Measurements from ENCODE around the gene TMEM225B.
"Not testable (repeated sequence)": the region's sequence is repeated elsewhere in the genome, so short reads cannot be mapped to it uniquely, and the experiment has no call there.

TMEM225B gene

GRCh38 chr7:99576251-99576650, 21.8 kb upstream of the TMEM225B start:
- no peak for FAIRE-seq
- DNase-seq (ENCODE audit: insufficient read length, low spot score), result no peak

- FAIRE-seq (no peak), DNase-seq (ENCODE audit: insufficient read length, low spot score) (no peak)
These were observed 18.6 kb upstream of the TMEM225B start for GRCh38 chr7:99579281-99579955.

- no peak for FAIRE-seq
These were observed 17.9 kb upstream of the TMEM225B start for GRCh38 chr7:99579956-99580777.

GRCh38 chr7:99580778-99581332, 17.2 kb upstream of the TMEM225B start:
- FAIRE-seq; DNase-seq (ENCODE audit: insufficient read length, low spot score): not testable (repeated sequence)

More at GRCh38 chr7:99579956-99580777, 17.9 kb upstream of the TMEM225B start:
- DNase-seq (ENCODE audit: insufficient read length, low spot score), result no peak

- FAIRE-seq (no peak), DNase-seq (ENCODE audit: insufficient read length, low spot score) (no peak)
These were observed 9.2 kb upstream of the TMEM225B start for GRCh38 chr7:99588868-99589267.

- no peak for FAIRE-seq
- no peak for DNase-seq (ENCODE audit: insufficient read length, low spot score)
These were observed 2.9 kb upstream of the TMEM225B start for GRCh38 chr7:99594948-99595745.

GRCh38 chr7:99596408-99596955, 1.6 kb upstream of the TMEM225B start:
- DNase-seq (ENCODE audit: insufficient read length, low spot score) (no peak), FAIRE-seq (no peak)

GRCh38 chr7:99599836-99600235, 1.8 kb downstream of the TMEM225B start:
- no peak for FAIRE-seq

GRCh38 chr7:99601656-99602310, 3.7 kb downstream of the TMEM225B start:
- DNase-seq (ENCODE audit: insufficient read length, low spot score) (no peak), FAIRE-seq (no peak)

More at GRCh38 chr7:99599836-99600235, 1.8 kb downstream of the TMEM225B start:
- no peak for DNase-seq (ENCODE audit: insufficient read length, low spot score)

- DNase-seq (ENCODE audit: insufficient read length, low spot score) (no peak), FAIRE-seq (no peak)
These were observed 7.5 kb downstream of the TMEM225B start for GRCh38 chr7:99605527-99605926.

GRCh38 chr7:99606531-99606930, 8.5 kb downstream of the TMEM225B start:
- DNase-seq (ENCODE audit: insufficient read length, low spot score) (no peak), FAIRE-seq (no peak)

- DNase-seq (ENCODE audit: insufficient read length, low spot score) (no peak), FAIRE-seq (no peak)
These were observed 9.5 kb downstream of the TMEM225B start for GRCh38 chr7:99607548-99607947.

GRCh38 chr7:99614495-99614894, 16.4 kb downstream of the TMEM225B start:
- DNase-seq (ENCODE audit: insufficient read length, low spot score) (no peak), FAIRE-seq (no peak)

GRCh38 chr7:99615989-99616358, 17.9 kb downstream of the TMEM225B start:
- FAIRE-seq (no peak), DNase-seq (ENCODE audit: insufficient read length, low spot score) (no peak)

GRCh38 chr7:99616359-99617191, 18.5 kb downstream of the TMEM225B start, which contains the start of gene ZSCAN25:
Gene ZSCAN25 (plus strand): TSS chr7:99616946. CDS start chr7:99619607, 2,661 bp downstream.
- FAIRE-seq, result peak; percentile 90

GRCh38 chr7:99617192-99617781, 19.2 kb downstream of the TMEM225B start:
- no peak for FAIRE-seq
- DNase-seq (ENCODE audit: insufficient read length, low spot score), result no peak

More at GRCh38 chr7:99616359-99617191, 18.5 kb downstream of the TMEM225B start, which contains the start of gene ZSCAN25:
- DNase-seq (ENCODE audit: insufficient read length, low spot score), result peak; percentile 87

GRCh38 chr7:99618726-99619125, 20.7 kb downstream of the TMEM225B start:
- FAIRE-seq (no peak), DNase-seq (ENCODE audit: insufficient read length, low spot score) (peak; percentile 35)

- DNase-seq (ENCODE audit: insufficient read length, low spot score) (no peak), FAIRE-seq (no peak)
These were observed 21.6 kb downstream of the TMEM225B start for GRCh38 chr7:99619571-99620130.

Measured in HTR-8/SVneo (cell line).